ENCODE data around the gene HGFAC. TPM values are rescaled to one million over a fixed set of nuclear protein-coding genes. Genes with fewer than 3 reads are reported as not detected.

The HGFAC gene
- total and polyA plus RNA-seq, 8 donors = 0.09 to 2.2 (median 0.47) TPM; not detected in 3

DNA sequence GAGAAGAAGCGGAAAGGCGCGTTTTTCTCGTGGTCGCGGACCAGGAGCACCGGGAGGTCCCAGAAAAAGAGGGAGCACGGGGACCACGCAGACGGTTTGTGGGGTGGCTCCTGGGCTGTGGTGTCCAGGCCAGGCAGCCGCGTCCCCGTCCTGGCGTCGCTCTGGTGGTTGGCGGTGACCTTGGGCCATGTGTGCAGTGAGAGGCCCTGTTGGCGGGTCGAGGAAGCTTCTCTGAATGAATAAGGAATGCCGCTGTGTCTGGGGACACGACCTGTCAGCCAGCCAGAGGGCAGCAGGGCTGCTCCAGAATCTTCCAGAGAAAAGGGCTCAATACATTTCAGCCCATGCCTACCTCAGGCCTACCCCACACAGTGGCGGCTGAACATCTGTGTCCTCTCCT, 24.3 kb upstream of the HGFAC start:
- Histone ChIP-seq H3K4me3 (no peak overlapping the region), H3K27ac (no peak overlapping the region), H3K27me3 (no peaks in the 10 kb centered on the region), H3K4me1 (no peaks in the 10 kb centered on the region), H3K36me3 (peaks cover 0 to 4% (median 0%) of the 10 kb centered on the region in 3 donors), H3K9me3 (no peaks in the 10 kb centered on the region)
- 91 to 95% methylated on average over 21 of the region's 21 CpGs for WGBS, 2 donors
- FAIRE-seq (no peak), DNase-seq (peak in 1 of 6 donors; percentile 48), ATAC-seq (no peak)
- intact Hi-C loops (cut with DNase I) = no loop called here
- TF ChIP-seq, protein P1, sequence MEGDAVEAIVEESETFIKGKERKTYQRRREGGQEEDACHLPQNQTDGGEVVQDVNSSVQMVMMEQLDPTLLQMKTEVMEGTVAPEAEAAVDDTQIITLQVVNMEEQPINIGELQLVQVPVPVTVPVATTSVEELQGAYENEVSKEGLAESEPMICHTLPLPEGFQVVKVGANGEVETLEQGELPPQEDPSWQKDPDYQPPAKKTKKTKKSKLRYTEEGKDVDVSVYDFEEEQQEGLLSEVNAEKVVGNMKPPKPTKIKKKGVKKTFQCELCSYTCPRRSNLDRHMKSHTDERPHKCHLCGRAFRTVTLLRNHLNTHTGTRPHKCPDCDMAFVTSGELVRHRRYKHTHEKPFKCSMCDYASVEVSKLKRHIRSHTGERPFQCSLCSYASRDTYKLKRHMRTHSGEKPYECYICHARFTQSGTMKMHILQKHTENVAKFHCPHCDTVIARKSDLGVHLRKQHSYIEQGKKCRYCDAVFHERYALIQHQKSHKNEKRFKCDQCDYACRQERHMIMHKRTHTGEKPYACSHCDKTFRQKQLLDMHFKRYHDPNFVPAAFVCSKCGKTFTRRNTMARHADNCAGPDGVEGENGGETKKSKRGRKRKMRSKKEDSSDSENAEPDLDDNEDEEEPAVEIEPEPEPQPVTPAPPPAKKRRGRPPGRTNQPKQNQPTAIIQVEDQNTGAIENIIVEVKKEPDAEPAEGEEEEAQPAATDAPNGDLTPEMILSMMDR (IDR thresholded peaks at IDR 0.05) = no peak

DNA sequence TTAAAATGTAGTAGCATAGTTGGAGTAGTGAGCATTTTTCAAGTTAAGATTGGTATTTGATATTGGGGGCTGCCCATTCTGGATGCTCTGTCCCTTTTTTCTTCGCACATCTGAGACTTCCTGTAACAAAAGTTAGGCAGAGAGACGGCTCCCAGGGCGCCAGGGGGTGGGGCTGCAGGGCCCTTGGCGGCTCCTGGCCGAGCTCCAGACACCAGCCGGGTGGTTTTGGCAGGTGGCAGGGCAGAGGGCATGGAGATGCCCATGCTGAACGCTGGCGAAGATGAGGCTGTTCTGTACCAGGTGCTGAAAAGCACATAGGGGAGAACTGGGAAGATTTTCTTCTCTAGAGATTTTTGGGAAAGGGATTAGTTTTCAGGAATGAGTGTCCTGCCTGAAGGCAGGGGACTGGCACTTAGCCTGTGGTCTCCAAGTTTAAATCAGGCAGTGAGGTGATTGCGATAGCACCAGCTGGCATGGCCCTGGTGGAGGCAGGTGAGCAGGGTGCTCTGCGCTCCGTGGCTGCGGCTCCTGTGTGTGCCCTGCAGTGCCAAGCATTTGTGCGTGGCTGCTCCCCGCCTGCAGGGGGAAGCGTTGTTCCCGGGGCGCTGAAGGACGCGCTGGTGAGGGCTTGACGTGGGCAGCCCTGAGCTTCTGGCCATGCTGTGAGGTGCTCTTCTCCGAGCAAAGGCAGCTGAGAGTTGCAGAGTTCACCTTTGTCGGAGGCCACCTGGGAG, 23.6 kb upstream of the HGFAC start:
- ATAC-seq = no peak
- Histone ChIP-seq H3K4me3 (no peak overlapping the region), H3K27me3 (no peaks in the 10 kb centered on the region), H3K9me3 (no peaks in the 10 kb centered on the region), H3K36me3 (peaks cover 0 to 4% (median 0%) of the 10 kb centered on the region in 3 donors), H3K27ac (no peak overlapping the region), H3K4me1 (no peaks in the 10 kb centered on the region)
- 88 to 90% methylated on average over 22 of the region's 22 CpGs for WGBS, 2 donors
- no peak for FAIRE-seq
- intact Hi-C loops (cut with DNase I) = no loop called here
- TF ChIP-seq, protein P1 (IDR thresholded peaks at IDR 0.05) = no peak
- peak in 1 of 6 donors; percentile 56 for DNase-seq

DNA sequence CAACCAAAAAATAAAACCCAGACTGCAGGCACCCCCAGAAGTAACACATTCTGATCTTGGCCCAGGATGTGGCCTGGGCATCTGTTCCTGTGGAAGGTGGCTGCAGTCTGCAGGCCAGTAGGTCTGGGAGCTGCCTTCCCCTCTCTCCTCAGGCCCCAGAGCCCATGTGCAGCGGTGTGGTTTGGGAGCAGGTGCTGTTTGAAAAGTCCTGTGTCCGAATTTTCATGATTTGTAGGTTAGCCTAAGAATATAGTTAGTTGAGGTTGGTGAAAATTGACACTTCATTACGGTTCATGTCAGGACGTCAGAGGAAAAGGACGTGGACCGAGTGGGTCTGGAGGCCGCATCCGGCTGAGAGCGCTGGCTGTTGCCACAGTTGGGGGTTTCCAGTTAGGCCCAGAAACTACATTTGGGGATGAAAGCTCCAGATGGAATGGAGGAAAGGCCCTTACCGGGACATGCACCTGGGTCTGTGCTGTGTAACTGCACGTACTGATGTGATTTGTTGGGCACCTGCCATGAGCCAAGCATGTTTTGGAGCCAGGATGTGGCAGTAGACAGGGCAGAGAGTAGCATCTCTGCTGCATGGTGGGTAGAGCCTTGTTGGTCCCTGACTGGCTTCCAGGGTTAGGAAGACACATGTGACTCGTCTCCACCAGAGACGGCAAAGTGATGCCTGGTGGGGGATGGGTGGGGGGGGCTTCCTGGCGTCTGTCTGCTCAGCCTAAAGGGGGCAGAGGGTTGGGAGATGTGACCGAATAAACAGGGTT, 21.7 kb upstream of the HGFAC start:
- ATAC-seq (no peak), FAIRE-seq (no peak), DNase-seq (peak in 1 of 6 donors; percentile 27)
- Histone ChIP-seq H3K27ac (no peak overlapping the region), H3K27me3 (no peaks in the 10 kb centered on the region), H3K9me3 (no peaks in the 10 kb centered on the region), H3K4me1 (no peaks in the 10 kb centered on the region), H3K4me3 (no peak overlapping the region), H3K36me3 (peaks cover 0 to 4% (median 3%) of the 10 kb centered on the region in 3 donors)
- intact Hi-C loops (cut with DNase I) = loop anchor here in 1 of 3 donors (10.0 kb wide), 1 partner anchor 55 kb away; no protein-coding TSS in a partner anchor
- TF ChIP-seq, protein P1 (IDR thresholded peaks at IDR 0.05) = no peak
- WGBS, 2 donors = 89 to 90% methylated on average over 15 of the region's 15 CpGs

DNA sequence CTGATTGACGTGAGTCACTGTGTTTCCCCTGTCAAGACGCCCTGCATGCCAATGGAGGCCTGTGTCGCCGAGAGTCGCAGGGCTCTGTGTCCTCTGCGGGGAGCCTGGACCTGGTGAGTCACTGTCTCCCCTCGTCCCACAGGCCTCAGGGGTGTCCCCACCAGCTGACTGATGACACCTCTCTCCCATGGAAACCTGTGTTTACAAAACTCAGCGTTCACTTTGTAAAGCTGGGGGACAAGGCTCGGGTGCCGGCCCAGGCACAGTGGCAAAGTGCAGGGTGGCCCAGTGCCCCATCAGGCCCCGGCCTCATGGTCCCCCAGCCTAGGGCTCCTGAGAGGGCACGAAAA, 21.2 kb upstream of the HGFAC start:
- FAIRE-seq (no peak), ATAC-seq (no peak), DNase-seq (peak in 1 of 6 donors; percentile 44)
- Histone ChIP-seq H3K4me3 (no peak overlapping the region), H3K9me3 (no peaks in the 10 kb centered on the region), H3K36me3 (peaks cover 0 to 4% (median 3%) of the 10 kb centered on the region in 3 donors), H3K4me1 (no peaks in the 10 kb centered on the region), H3K27me3 (no peaks in the 10 kb centered on the region), H3K27ac (no peak overlapping the region)
- TF ChIP-seq, protein P1 (IDR thresholded peaks at IDR 0.05) = no peak
- intact Hi-C loops (cut with DNase I) = loop anchor here in 1 of 3 donors (10.0 kb wide), 1 partner anchor 56 kb away; no protein-coding TSS in a partner anchor
- 88 to 90% methylated on average over 12 of the region's 12 CpGs for WGBS, 2 donors

All from pancreas (tissue), 10 donors.